NOMO-1 treated with dmso at 0.1 percent for 144 hours (cell line): ENCODE data around the gene ANXA9.

ENCODE experiments used
- DNase-seq: peaks from one replicate; lab custom pipeline; 2025; ENCODE audit not compliant: unreplicated experiment; lab: John Stamatoyannopoulos, UW

ANXA9 gene

GRCh38 chr1:150974580-150975478 lies 7.3 kb upstream of the ANXA9 start, which contains the start of gene CERS2:
Gene CERS2 (minus strand): TSS chr1:150974835. CDS start chr1:150969090, 5,745 bp downstream.
- peak; percentile 48 for DNase-seq

GRCh38 chr1:150976401-150976821 lies 5.7 kb upstream of the ANXA9 start:
- DNase-seq, result no peak

- peak; percentile 90 for DNase-seq
These were observed 5.0 kb upstream of the ANXA9 start for GRCh38 chr1:150976879-150977694.

- DNase-seq, result peak; percentile 70
These were observed 2.7 kb upstream of the ANXA9 start for GRCh38 chr1:150979092-150980056.

- no peak for DNase-seq
These were observed 801 bp upstream of the ANXA9 start for GRCh38 chr1:150981177-150981804.

GRCh38 chr1:150985179-150985825 lies 3.2 kb downstream of the ANXA9 start:
- no peak for DNase-seq

- DNase-seq, result no peak
These were observed 5.8 kb downstream of the ANXA9 start for GRCh38 chr1:150987924-150988323.

GRCh38 chr1:150992626-150993025 lies 10.5 kb downstream of the ANXA9 start:
- no peak for DNase-seq

- DNase-seq, result no peak
These were observed 12.2 kb downstream of the ANXA9 start for GRCh38 chr1:150994248-150994647.

- DNase-seq, result no peak
These were observed 13.4 kb downstream of the ANXA9 start for GRCh38 chr1:150995460-150995859.

GRCh38 chr1:150995896-150996295 lies 13.8 kb downstream of the ANXA9 start:
- DNase-seq, result no peak

GRCh38 chr1:150997126-150997872 lies 15.2 kb downstream of the ANXA9 start:
- DNase-seq, result no peak

- no peak for DNase-seq
These were observed 15.9 kb downstream of the ANXA9 start for GRCh38 chr1:150997949-150998348.

GRCh38 chr1:150999051-150999674 lies 17.1 kb downstream of the ANXA9 start:
- no peak for DNase-seq

- no peak for DNase-seq
These were observed 17.8 kb downstream of the ANXA9 start for GRCh38 chr1:150999926-151000325.

GRCh38 chr1:151000408-151000807 lies 18.3 kb downstream of the ANXA9 start:
- no peak for DNase-seq

GRCh38 chr1:151001602-151002001 lies 19.5 kb downstream of the ANXA9 start:
- DNase-seq, result peak; percentile 17

- DNase-seq, result no peak
These were observed 20.0 kb downstream of the ANXA9 start for GRCh38 chr1:151002051-151002450.

- no peak for DNase-seq
These were observed 20.5 kb downstream of the ANXA9 start for GRCh38 chr1:151002611-151003010.
